Smooth muscle cell of trachea (primary cell): ENCODE data around the gene OR52N4. TPM values are rescaled to one million over a fixed set of nuclear protein-coding genes. Genes with fewer than 3 reads are reported as not detected.

Source experiments
- total RNA-seq: library from RNA; depleted of rRNA; stranded (reverse); fragments of >200 nt; gene quantifications from 2 replicates; pipeline ENCODE4 v1.2.1, GENCODE V29; 2014

The OR52N4 gene
- not detected in 2 replicates for total RNA-seq

GRCh38 chr11:5753943-5754342 is at the start of gene OR52N4:
Gene OR52N4, plus strand, starts transcription at chr11:5754243. Its CDS starts 498 bp downstream, at chr11:5754741.

GRCh38 chr11:5736396-5736795 is 17.6 kb upstream of the OR52N4 start, which contains the start of gene OR56B1:
Gene OR56B1, plus strand, starts transcription at chr11:5736448. Its CDS starts 69 bp downstream, at chr11:5736517.

GRCh38 chr11:5783255-5783654 is 29.2 kb downstream of the OR52N4 start, which contains the start of gene OR52N5:
Gene OR52N5, minus strand, starts transcription at chr11:5783355. Its CDS starts 4,721 bp downstream, at chr11:5778634.

GRCh38 chr11:5791165-5791564 is 37.1 kb downstream of the OR52N4 start, which contains the start of gene OR52N1:
Gene OR52N1, minus strand, starts transcription at chr11:5791265. Its CDS starts 2,449 bp downstream, at chr11:5788816.

Other genes with a start within 250 kb of the OR52N4 start
- 0.15 and 0.17 TPM in 2 replicates for gene UBQLN3, start 244.3 kb upstream of the OR52N4 start, total RNA-seq
- 0.15 and 0.17 TPM in 2 replicates for gene UBQLNL, start 237.5 kb upstream of the OR52N4 start, total RNA-seq
- 0.17 and 0.73 TPM in 2 replicates for gene OR52H1, start 205.7 kb upstream of the OR52N4 start, total RNA-seq
- not detected in 2 replicates for gene OR52B6, start 173.4 kb upstream of the OR52N4 start, total RNA-seq
- 3.3 and 9.7 TPM in 2 replicates for gene TRIM6, start 157.6 kb upstream of the OR52N4 start, total RNA-seq
- gene TRIM34, start 129.2 kb upstream of the OR52N4 start, total RNA-seq = 13.7 and 19.2 TPM in 2 replicates
- 40.5 and 42.0 TPM in 2 replicates for gene TRIM5, start 69.2 kb upstream of the OR52N4 start, total RNA-seq
- 119 and 179 TPM in 2 replicates for gene TRIM22, start 64.5 kb upstream of the OR52N4 start, total RNA-seq
- not detected in 2 replicates for gene OR56B1, start 17.8 kb upstream of the OR52N4 start, total RNA-seq
- not detected in 2 replicates for gene OR52N5, start 29.1 kb downstream of the OR52N4 start, total RNA-seq
- gene OR52N1, start 37.0 kb downstream of the OR52N4 start, total RNA-seq = not detected in 2 replicates
- gene OR52N2, start 54.7 kb downstream of the OR52N4 start, total RNA-seq = not detected in 2 replicates
- gene OR52E6, start 87.7 kb downstream of the OR52N4 start, total RNA-seq = not detected in 2 replicates
- not detected in 2 replicates for gene OR52E8, start 103.4 kb downstream of the OR52N4 start, total RNA-seq
- not detected in 2 replicates for gene OR52E4, start 126.4 kb downstream of the OR52N4 start, total RNA-seq
- not detected in 2 replicates for gene OR52E5, start 139.0 kb downstream of the OR52N4 start, total RNA-seq
- not detected in 2 replicates for gene OR56A3, start 188.0 kb downstream of the OR52N4 start, total RNA-seq
- gene OR56A5, start 214.3 kb downstream of the OR52N4 start, total RNA-seq = not detected in 2 replicates
- gene OR52L1, start 232.7 kb downstream of the OR52N4 start, total RNA-seq = not detected in 2 replicates